Suppressor macrophage treated with lipopolysaccharide for 4 hours (primary cell): ENCODE results near the gene ZBED5.
"Not testable (repeated sequence)": the region's sequence is repeated elsewhere in the genome, so short reads cannot be mapped to it uniquely, and the experiment has no call there.

ENCODE experiments used
- DNase-seq: peaks from one replicate; pipeline ENCODE4 v3.0.0-alpha.2; 2020

Gene ZBED5

DNA sequence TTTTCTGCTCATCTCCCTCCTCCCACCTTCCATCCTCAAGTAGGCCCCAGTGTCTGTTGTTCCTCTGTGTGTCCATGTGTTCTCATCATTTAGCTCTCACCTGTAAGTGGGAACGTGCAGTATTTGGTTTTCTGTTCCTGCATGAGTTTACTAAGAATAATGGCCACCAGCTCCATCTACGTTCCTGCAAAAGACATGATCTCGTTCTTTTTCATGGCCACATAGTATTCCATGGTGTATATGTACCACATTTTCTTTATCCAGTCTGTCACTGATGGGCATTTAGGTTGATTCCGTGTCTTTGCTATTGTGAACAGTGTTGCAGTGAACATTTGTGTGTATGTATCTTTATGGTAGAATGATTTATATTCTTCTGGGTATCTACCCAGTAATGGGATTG lies 21.0 kb downstream of the ZBED5 start:
- DNase-seq = not testable (repeated sequence)

DNA sequence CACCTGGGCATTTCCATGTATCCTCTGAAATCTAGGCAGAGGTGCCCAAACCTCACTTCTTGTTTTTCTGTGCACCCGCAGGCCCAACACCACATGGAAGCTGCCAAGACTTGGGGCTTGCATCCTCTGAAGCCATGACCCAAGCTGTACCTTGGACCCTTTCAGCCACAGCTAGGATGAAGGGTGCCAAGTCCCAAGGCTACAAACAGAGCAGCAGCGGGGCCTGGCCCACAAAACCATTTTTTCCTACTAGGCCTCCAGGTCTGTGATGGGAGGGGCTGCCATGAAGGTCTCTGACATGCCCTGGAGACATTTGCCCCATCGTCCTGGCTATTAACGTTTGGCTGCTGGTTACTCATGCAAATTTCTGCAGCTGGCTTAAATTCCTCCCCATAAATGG lies 28.7 kb downstream of the ZBED5 start:
- DNase-seq = no peak

DNA sequence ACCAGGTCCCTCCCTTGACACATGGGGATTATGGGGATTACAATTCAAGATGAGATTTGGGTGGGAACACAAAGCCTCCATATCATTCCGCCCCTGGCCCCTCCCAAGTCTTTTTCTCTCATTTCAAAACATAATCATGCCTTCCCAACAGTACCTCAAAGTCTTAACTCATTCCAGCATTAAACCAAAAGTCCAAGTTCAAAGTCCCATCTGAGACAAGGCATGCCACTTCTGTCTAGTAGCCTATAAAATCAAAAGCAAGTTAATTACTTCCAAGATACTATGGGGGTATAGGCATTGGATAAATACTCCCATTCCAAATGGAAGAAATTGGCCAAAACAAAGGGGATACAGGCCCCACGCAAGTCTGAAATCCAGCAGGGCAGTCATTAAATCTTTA lies 29.5 kb downstream of the ZBED5 start:
- no peak for DNase-seq

DNA sequence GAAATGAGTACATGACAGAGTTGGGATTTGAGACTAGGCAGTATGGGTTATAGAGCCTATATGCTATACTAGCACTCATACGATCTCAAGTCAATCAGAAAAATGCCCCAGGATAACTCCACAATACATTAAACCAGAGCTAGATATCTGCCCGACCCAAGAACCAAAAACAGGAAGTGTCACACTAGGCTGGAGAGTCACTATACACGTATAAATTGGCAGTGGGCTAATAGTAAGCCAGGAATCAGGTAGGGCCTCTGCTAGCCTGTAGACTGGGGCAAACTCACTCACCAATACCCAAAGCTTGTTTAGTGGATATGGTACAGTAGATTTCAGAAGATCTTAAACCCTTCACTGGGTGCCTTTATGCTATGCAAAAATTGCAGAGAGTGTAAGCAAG lies 33.0 kb downstream of the ZBED5 start:
- DNase-seq = peak; percentile 21

DNA sequence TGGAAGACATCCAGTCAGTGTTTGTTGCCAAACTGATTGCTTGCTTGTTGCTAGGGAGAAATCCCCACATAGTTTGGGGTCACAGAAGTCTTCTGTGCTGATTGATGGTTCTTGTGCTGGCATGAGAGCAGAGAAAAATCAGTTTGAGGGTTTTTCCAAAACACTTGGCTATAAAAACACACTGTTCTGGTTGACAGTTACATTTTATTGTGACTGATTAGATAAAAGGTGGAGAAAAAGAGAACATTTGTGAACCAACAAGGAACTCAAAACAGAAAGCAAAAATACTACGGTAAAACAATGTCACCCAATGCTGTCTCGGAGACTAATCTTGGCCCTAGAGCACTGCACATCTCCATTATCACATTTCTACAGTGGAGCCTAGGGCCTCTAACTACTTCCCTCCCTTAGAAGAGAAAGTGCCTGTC lies 34.7 kb downstream of the ZBED5 start:
- no peak for DNase-seq

DNA sequence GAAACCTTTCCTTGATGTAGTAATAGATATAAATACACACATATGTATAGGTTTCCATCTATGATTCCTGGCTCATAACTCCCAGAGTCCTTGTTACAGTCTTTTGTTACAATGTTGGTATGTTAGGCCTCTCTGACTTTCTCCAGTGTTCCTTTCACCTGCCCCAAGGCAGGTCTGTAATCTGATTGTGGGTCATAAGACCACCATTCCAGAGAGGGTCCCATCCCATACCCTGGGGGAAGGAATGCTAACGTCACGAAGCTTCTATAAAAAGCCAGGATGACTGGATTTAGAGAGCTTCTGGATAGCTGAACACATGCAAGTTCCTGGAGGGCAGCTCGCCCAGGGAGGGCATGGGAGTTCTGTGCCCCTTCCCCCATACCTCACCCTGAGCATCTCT lies 35.4 kb downstream of the ZBED5 start:
- DNase-seq = not testable (repeated sequence)

DNA sequence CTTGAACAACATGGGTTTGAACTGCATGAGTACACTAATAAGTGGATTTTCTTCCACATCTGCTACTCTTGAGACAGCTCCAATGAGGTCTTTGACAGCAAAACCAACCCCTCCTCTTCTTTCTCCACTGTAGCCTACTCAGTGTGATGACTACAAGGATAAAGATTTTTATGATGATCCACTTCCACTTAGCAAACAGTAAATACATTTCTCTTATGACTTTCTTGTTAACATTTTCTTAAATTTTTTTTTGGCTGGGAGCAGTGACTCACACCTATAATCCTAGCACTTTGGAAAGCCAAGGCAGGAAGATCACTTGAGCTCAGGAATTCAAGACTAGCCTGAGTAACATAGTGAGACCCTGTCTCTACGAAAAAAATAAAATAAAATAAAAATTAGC lies 39.3 kb downstream of the ZBED5 start:
- DNase-seq = no peak

DNA sequence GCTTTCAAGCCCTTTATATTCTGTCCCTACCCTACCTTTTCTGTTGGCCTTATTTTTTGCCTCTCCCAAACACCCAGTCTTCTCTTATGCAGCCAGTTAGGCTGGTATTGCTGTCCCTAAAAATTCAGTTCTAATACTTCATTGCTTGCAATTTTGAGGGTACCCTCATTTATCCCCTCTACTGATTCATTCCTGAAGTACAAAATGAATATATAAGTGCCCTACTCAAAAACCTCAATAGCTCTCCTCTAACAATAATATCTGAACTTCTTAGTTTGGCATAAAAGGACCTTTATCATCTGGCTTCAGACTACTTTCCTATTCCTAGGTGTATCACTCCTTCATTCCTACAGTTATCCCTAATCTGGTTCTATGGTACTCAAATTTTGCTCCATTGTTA lies 43.9 kb downstream of the ZBED5 start:
- no peak for DNase-seq

DNA sequence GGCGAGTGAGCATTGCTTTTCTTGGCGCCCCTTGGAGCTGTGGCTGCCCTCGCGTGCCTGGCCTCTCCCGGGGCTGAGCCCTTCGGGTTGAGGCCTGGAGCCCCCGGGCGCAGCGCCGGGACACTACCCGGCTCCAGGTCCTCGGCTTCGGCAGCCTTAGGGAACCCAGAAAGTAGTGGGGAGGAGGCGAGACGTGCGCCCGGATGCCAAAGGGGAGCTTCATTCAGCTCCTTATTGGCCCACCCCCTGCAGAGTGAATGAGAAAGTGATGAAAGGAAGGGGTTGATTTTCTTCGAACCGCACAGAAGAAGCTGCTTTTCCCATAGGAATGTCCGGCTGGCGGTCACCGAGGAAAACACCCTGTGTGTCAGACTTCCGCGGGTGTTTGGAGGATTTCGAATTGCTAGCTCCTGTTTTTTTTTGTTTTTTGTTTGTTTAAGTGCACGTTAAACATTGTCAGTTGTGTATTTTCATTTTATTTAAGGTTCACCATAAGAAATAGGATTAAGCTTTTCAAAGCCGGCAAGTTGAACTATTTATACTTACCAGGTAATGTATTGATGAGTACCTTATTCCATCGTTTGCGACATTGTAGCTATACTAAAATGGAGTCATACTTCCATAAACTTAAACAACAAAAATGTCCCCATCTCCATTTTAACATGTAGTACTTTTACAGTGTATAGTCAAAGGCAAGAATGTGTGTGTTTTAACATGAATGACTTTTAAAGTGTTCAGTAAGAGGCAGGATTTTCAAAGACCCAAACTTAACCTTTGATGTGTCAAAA lies 48.3 kb downstream of the ZBED5 start:
- DNase-seq = peak; percentile 43

DNA sequence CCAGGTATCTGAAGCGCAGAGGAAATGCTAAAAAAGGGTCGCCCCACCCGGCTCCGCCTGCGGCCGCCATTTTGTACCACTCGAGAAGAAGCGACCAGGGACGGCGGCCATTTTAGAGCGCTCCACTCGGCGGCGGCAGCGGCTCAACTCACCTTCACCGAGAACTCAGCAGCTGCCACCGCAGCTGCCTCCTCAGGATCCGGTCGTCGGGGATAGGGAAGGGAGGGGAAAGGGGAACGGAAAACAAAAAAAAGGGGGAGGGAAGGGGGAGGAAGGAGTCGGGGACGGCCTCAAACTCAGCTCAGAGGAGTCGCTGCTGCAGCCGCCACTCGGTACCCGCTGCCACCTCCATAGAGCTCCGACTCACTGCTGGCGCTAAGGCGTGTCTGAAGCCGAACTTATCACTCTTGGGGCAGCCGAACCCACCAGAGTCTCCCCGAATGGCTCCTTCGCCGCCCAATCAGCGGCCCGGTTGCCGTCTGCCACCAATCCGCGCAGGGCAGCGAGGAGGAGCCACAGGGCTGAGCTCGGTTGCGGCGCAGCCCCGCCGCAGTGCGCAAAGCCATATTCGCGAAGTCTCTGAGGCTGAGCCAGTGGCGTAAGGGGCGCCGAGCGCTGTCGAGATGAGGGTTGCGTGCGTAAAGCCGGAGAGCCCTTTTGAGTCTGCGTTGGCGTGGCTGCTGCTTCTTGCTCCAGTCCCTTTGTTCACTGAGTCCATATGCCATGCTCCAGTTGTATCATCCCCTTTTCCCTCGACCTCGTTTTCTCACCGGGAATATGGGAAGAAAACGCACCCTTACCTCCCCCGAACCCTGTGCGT lies 49.1 kb downstream of the ZBED5 start, which contains the start of gene EIF4G2:
EIF4G2 (minus strand) TSS at position 374 of the 820 bp plus-strand sequence.
- DNase-seq = peak; percentile 99

DNA sequence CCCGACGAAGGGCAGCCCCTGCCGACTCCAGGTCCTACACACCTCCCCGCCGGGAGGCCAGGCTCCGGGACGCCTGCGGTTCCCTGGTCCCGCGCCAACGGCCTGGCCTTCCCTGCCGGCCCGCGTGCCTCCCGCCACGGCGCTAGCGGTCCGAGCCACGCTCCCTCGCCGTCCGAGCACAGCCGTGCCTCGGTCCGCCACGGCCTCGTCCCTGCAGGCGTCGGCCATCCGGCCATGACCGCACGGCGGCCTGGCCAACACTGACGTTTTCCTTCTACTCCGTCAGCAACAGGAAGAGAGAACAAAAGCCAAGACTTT lies 49.7 kb downstream of the ZBED5 start:
- DNase-seq = no peak

DNA sequence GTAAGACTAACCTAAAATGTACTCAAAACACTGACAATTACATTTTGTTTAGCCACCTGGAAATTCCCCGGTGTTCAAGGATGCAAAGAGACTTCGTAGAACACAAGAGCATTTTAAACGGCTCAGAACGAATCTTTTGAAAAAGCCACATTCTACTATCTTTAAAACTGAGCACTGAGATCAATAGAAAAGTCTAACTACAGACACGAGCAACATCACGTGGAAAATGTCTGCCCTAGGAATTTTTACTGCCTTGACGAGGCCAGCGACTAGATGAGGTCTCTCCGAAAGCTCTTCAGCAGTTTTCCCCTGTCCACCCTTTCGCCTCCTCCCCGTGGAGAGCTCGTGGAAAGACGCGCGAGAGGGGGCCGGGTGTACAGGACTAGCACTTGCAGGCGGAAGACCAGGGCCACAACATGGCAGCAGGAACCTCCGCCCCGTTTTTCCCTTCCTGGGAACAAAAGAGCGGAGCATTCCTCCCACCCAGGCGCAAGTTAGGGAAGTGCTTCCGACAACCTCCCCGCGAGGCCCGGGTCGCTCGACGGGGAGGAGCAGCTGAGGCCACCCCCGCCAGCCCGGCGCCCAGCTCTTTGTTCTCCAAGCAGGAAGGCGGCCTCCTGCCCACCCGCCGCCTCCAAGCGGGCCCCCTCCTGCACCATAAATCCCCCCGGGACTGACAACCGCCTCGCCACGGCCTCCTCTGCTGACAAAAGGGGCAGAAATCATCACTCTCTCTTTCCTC lies 50.2 kb downstream of the ZBED5 start:
- peak; percentile 77 for DNase-seq

DNA sequence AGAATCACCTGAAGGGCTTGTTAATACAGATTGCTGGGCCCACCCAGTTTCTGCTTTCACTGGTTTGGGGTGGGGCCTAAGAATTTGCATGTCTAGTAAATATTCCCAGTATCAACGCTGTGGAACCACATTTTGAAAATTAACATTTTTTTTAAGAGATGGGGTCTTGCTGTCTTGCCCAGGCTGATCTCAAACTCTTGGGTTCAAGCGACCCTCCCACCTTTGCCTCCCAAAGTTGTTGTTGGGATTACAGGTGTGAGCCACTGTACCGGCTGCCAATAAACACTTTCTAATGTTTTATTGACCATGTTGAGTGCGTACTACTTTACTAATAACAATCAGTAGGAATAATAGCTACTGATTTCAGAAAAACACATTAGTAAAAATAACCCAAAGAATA lies 51.6 kb downstream of the ZBED5 start:
- DNase-seq = no peak

DNA sequence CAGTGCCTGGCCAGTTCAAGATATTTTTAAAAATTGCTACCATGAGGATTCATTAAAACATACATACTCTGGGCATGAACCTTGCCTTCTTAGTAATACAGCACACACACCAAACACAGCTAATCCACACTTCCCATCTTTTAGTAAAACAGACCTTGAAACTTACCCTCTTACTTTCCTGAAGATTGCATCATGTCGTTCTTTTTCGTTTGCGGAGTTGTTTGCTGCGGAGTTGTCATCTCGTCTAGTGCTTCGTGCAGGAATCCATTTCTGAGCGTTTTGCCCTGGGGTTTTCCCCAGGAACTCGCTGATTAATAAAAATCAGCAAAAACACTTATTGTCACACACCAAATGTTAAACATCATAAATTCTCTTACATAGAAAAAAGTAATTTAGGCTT lies 52.1 kb downstream of the ZBED5 start:
- DNase-seq = no peak

DNA sequence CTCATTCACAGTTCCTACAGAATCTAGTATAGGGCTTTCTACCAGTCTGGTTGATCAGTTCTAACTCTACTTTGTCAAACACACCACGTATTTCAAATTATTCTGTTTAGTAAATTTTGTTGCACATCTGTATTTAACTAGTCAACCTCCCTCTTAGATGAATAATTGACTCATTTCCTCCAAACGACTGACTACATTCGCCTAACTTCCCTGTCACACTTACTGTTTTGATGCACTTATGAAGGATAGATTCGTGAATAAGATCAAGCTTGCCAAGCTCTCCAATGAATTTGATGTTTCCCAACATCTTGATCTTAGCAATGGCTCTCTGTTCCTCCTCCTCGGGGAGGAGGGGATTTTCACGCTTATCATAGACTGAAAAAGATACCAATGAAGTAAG lies 54.2 kb downstream of the ZBED5 start:
- peak; percentile 47 for DNase-seq
